Osteoblast (primary cell): ENCODE measurements around the gene PMCH. TPM values are rescaled to one million over a fixed set of nuclear protein-coding genes. Genes with fewer than 3 reads are reported as not detected.

Experiments used
- DNase-seq: peaks from one replicate; pipeline ENCODE4 v3.0.0; 2011; ENCODE audit warnings: low spot score, mixed read lengths; ENCODE audit not compliant: insufficient read length; ENCODE audit errors: missing footprints
- H2AFZ ChIP-seq: 2 replicates; pipeline ENCODE4 v1.6.0; 2011; ENCODE audit warnings: mild to moderate bottlenecking, low read length
- H3K27ac ChIP-seq: 2 replicates; pipeline ENCODE4 v1.5.1; 2011; ENCODE audit warnings: mild to moderate bottlenecking, low read depth, low read length, moderate library complexity
- H3K27me3 ChIP-seq: 2 replicates; pipeline ENCODE4 v1.6.0; 2012; ENCODE audit warnings: mild to moderate bottlenecking, control low read depth, inconsistent platforms, low read length, moderate library complexity; ENCODE audit not compliant: insufficient read depth
- H3K36me3 ChIP-seq: 2 replicates; pipeline ENCODE4 v1.5.1; 2011; ENCODE audit warnings: mild to moderate bottlenecking, low read length, control low read depth, moderate library complexity; ENCODE audit not compliant: insufficient read depth
- H3K4me1 ChIP-seq: 2 replicates; pipeline ENCODE4 v1.5.1; 2011; ENCODE audit warnings: mild to moderate bottlenecking, low read length, control low read depth, moderate library complexity; ENCODE audit not compliant: insufficient read depth
- H3K4me2 ChIP-seq: 2 replicates; pipeline ENCODE4 v1.6.0; 2011; ENCODE audit warnings: mild to moderate bottlenecking, low read length; ENCODE audit not compliant: insufficient read depth
- H3K4me3 ChIP-seq: fragments of 200-600 bp; sonication (generic); 3 replicates; pipeline ENCODE4 v1.5.1; 2012; ENCODE audit warnings: mild to moderate bottlenecking, low read length, inconsistent platforms; ENCODE audit not compliant: insufficient read depth
- H3K79me2 ChIP-seq: 2 replicates; pipeline ENCODE4 v1.6.0; 2012; ENCODE audit warnings: mild to moderate bottlenecking, low read length, control low read depth, inconsistent platforms; ENCODE audit not compliant: insufficient read depth
- H3K9me3 ChIP-seq: 2 replicates; pipeline ENCODE4 v1.5.1; 2011; ENCODE audit warnings: low read depth, low read length, control low read depth
- H4K20me1 ChIP-seq: 2 replicates; pipeline ENCODE4 v1.6.0; 2012; ENCODE audit warnings: mild to moderate bottlenecking, low read length, control low read depth; ENCODE audit not compliant: insufficient read depth
- CTCF ChIP-seq: IDR thresholded peaks from 2 replicates; pipeline ENCODE4 v1.5.1; 2011; ENCODE audit warnings: mild to moderate bottlenecking, low read depth, low read length, moderate library complexity; ENCODE audit errors: extremely low read depth
- total RNA-seq: library from RNA; depleted of rRNA; stranded (reverse); fragments of >200 nt; gene quantifications from 2 replicates; pipeline ENCODE4 v1.2.3, GENCODE V29; 2012

The PMCH gene
- total RNA-seq, 1 donor: not detected

GRCh38 chr12:102232036-102232435 lies 34.4 kb upstream of the PMCH start:
- no peaks in the 10 kb centered on the region for H3K9me3 ChIP-seq
- H4K20me1 ChIP-seq: no peaks in the 10 kb centered on the region
- H3K36me3 ChIP-seq: no peaks in the 10 kb centered on the region
- H3K4me2 ChIP-seq: no peak overlapping the region
- no peaks in the 10 kb centered on the region for H3K27me3 ChIP-seq
- DNase-seq: no peak
- no peak overlapping the region for H2AFZ ChIP-seq
- no peak for TF ChIP-seq CTCF
- no peaks in the 10 kb centered on the region for H3K4me1 ChIP-seq
- H3K4me3 ChIP-seq: no peak overlapping the region
- H3K79me2 ChIP-seq: no peaks in the 10 kb centered on the region
- no peak overlapping the region for H3K27ac ChIP-seq

GRCh38 chr12:102227954-102228353 lies 30.3 kb upstream of the PMCH start:
- no peak overlapping the region for H2AFZ ChIP-seq
- H3K27me3 ChIP-seq: no peaks in the 10 kb centered on the region
- no peak overlapping the region for H3K4me2 ChIP-seq
- no peak for TF ChIP-seq CTCF
- H4K20me1 ChIP-seq: no peaks in the 10 kb centered on the region
- H3K4me3 ChIP-seq: no peak overlapping the region
- no peaks in the 10 kb centered on the region for H3K9me3 ChIP-seq
- H3K27ac ChIP-seq: no peak overlapping the region
- no peak for DNase-seq
- no peaks in the 10 kb centered on the region for H3K36me3 ChIP-seq
- no peaks in the 10 kb centered on the region for H3K79me2 ChIP-seq
- H3K4me1 ChIP-seq: no peaks in the 10 kb centered on the region

- Histone ChIP-seq H2AFZ (no peak overlapping the region), H3K4me2 (no peak overlapping the region), H3K79me2 (no peaks in the 10 kb centered on the region), H3K36me3 (no peaks in the 10 kb centered on the region), H3K27ac (no peak overlapping the region), H3K4me1 (no peaks in the 10 kb centered on the region), H3K9me3 (no peaks in the 10 kb centered on the region), H3K27me3 (no peaks in the 10 kb centered on the region), H3K4me3 (no peak overlapping the region), H4K20me1 (no peaks in the 10 kb centered on the region)
- no peak for TF ChIP-seq CTCF
- DNase-seq: no peak
Measured at GRCh38 chr12:102220736-102221135, 23.1 kb upstream of the PMCH start.

- no peaks in the 10 kb centered on the region for H4K20me1 ChIP-seq
- H3K4me1 ChIP-seq: no peaks in the 10 kb centered on the region
- TF ChIP-seq CTCF: no peak
- no peak overlapping the region for H3K4me3 ChIP-seq
- H2AFZ ChIP-seq: no peak overlapping the region
- no peak overlapping the region for H3K4me2 ChIP-seq
- no peak for DNase-seq
- no peaks in the 10 kb centered on the region for H3K9me3 ChIP-seq
- no peaks in the 10 kb centered on the region for H3K79me2 ChIP-seq
- no peaks in the 10 kb centered on the region for H3K27me3 ChIP-seq
- no peak overlapping the region for H3K27ac ChIP-seq
- no peaks in the 10 kb centered on the region for H3K36me3 ChIP-seq
Measured at GRCh38 chr12:102215992-102216691, 18.5 kb upstream of the PMCH start.
